Spleen (tissue), 11 donors: ENCODE results near the gene ENTPD2. TPM values are rescaled to one million over a fixed set of nuclear protein-coding genes. Genes with fewer than 3 reads are reported as not detected.
A peak's percentile ranks its signal among the peaks of the same experiment; 100 is the strongest.

ENCODE experiments used
- DNase-seq: peaks from one replicate; pipeline ENCODE4 v3.0.0-alpha.2; 2020
- H3K27ac ChIP-seq, 8 donors: fragments of 200-600 bp; sonication (generic) in 7 of 8; 1 replicate in 4 of 8; 2 replicates in 4 of 8; pipeline versions ENCODE4 v1.5.0 to v1.8.0; 2016 to 2021; ENCODE audit warnings: inconsistent platforms in 4 of 8, mild to moderate bottlenecking in 4 of 8, moderate library complexity in 1 of 8
- H3K27me3 ChIP-seq, 7 donors: fragments of 200-600 bp; sonication (generic) in 6 of 7; replicated peaks in 1 of 7; 1 replicate in 4 of 7; 2 replicates in 3 of 7; pipeline versions ENCODE4 v1.5.0 to v1.8.0; 2016 to 2021; ENCODE audit warnings: inconsistent platforms in 3 of 7, mild to moderate bottlenecking in 1 of 7
- H3K36me3 ChIP-seq, 6 donors: fragments of 200-600 bp; sonication (generic) in 5 of 6; 1 replicate in 4 of 6; 2 replicates in 2 of 6; pipeline versions ENCODE4 v1.5.0 to v1.8.0; 2016 to 2021; ENCODE audit warnings: inconsistent platforms in 2 of 6
- H3K4me1 ChIP-seq, 6 donors: fragments of 200-600 bp; sonication (generic) in 5 of 6; 1 replicate in 3 of 6; 2 replicates in 3 of 6; pipeline versions ENCODE4 v1.5.0 to v1.8.0; 2016 to 2021; ENCODE audit warnings: inconsistent platforms in 3 of 6
- H3K4me3 ChIP-seq, 8 donors: fragments of 200-600 bp; sonication (generic) in 7 of 8; 1 replicate in 4 of 8; 2 replicates in 4 of 8; pipeline versions ENCODE4 v1.5.0 to v1.8.0; 2016 to 2021; ENCODE audit warnings: inconsistent platforms in 4 of 8, mild to moderate bottlenecking in 4 of 8, moderate library complexity in 2 of 8
- H3K9me3 ChIP-seq, 8 donors: fragments of 200-600 bp; sonication (generic) in 7 of 8; 1 replicate in 4 of 8; 2 replicates in 4 of 8; pipeline versions ENCODE4 v1.5.0 to v1.8.0; 2016 to 2021; ENCODE audit warnings: inconsistent platforms in 4 of 8
- CTCF ChIP-seq, 11 experiments: fragments of 200-600 bp in 7 of 11; fragments of 450-650 bp in 4 of 11; sonication (generic) in 4 of 11; IDR thresholded peaks in 8 of 11; conservative IDR thresholded peaks in 3 of 11; 1 replicate in 7 of 11; 2 replicates in 4 of 11; pipeline versions ENCODE4 v1.4.0 to v1.8.0; 2016 to 2021; ENCODE audit warnings: antibody characterized with exemption in 11 of 11, inconsistent platforms in 4 of 11, mild to moderate bottlenecking in 1 of 11
- POLR2A ChIP-seq, 3 donors: fragments of 450-650 bp; IDR thresholded peaks; one replicate each; pipeline ENCODE4 v1.5.1; 2017; ENCODE audit warnings: antibody characterized with exemption in 3 of 3, mild to moderate bottlenecking in 1 of 3
- POLR2AphosphoS5 ChIP-seq, 3 donors: sonication (generic); formaldehyde crosslinking; IDR thresholded peaks; one replicate each; pipeline ENCODE4 v1.5.1; 2017; ENCODE audit warnings: antibody characterized with exemption in 3 of 3
- WGBS, 5 donors: extraction: QIAGEN DNeasy Blood & Tissue Kit in 3 of 5; methylation state at CpG; one replicate each; pipeline versions ENCODE4 v1.1.5 to v1.1.7; 2013 to 2018; 5-methylcytosine and 5-hydroxymethylcytosine counted together
- intact Hi-C: fragments of 100-400 bp; cut with DNase I; formaldehyde crosslinking; loops from one replicate; pipeline ENCODE4 v1.15.0; 2023; ENCODE audit warnings: low total_unique reads
- polyA plus RNA-seq, 3 donors: library from polyadenylated mRNA; stranded (reverse); fragments of 200-250 nt; gene quantifications; one replicate each; pipeline ENCODE4 v1.2.1, GENCODE V29; 2013
- total RNA-seq, 7 donors: library from RNA; depleted of rRNA in 3 of 7; stranded (reverse); fragments of >200 nt in 3 of 7; fragmentation: NEBNext Ultra II Directional in 4 of 7; extraction: Animal tissue kit (Norgen Biotek cat#: 25700) in 4 of 7; gene quantifications; one replicate each; pipeline versions ENCODE4 v1.1.0 to v1.2.1, GENCODE V29; 2016 to 2021
- donor health status: healthy with polysubstance abuse.
- donor health status: DM: no; HTN: no; CAD: no; lungs with moderate emphysema.
- donor health status: DM: no; HTN: no; CAD: no.
- donor health status: Bipolar disorder and iron deficiency.
- donor health status: healthy.
- donor health status: DM: no; HTN: no; CAD: no.
- donor health status: DM: yes; HTN: yes; CAD: no.

The ENTPD2 gene
- total and polyA plus RNA-seq, 10 donors: 0.11 to 0.58 (median 0.36) TPM; not detected in 6

- H3K27ac ChIP-seq: peak overlapping the region in 7 of 8 donors; percentile 35 to 85 (median 83)
- peaks cover 7 to 86% (median 32%) of the 10 kb centered on the region in 6 donors for H3K4me1 ChIP-seq
- H3K36me3 ChIP-seq: no peaks in the 10 kb centered on the region
- no peaks in the 10 kb centered on the region for H3K9me3 ChIP-seq
- H3K4me3 ChIP-seq: peak overlapping the region in 4 of 8 donors; percentile 60 to 84 (median 61)
- TF ChIP-seq POLR2AphosphoS5 (IDR thresholded peaks at IDR 0.05) (no peak), POLR2A (IDR thresholded peaks at IDR 0.05) (no peak), CTCF (IDR thresholded peaks at IDR 0.05 in 8 of 11, conservative IDR thresholded peaks at IDR 0.05 in 3 of 11) (no peak)
- intact Hi-C loops: no loop called here
- peaks cover 0 to 17% (median 7%) of the 10 kb centered on the region in 7 donors for H3K27me3 ChIP-seq
- peak; percentile 72 for DNase-seq
- WGBS, 5 donors: 83 to 100% (median 90%) methylated on average over 2 of the region's 2 CpGs
These were observed 17.4 kb upstream of the ENTPD2 start for GRCh38 chr9:137071282-137071681.

- no peak for DNase-seq
- Histone ChIP-seq H3K27ac (peak overlapping the region; percentile 35 to 85 (median 72)), H3K36me3 (no peaks in the 10 kb centered on the region), H3K27me3 (peaks cover 0 to 17% (median 7%) of the 10 kb centered on the region in 7 donors), H3K4me1 (peaks cover 7 to 83% (median 32%) of the 10 kb centered on the region in 6 donors), H3K9me3 (no peaks in the 10 kb centered on the region), H3K4me3 (peak overlapping the region; percentile 25 to 84 (median 56))
- TF ChIP-seq CTCF (IDR thresholded peaks at IDR 0.05 in 8 of 11, conservative IDR thresholded peaks at IDR 0.05 in 3 of 11) (peak in 2 of 11 experiments; percentile 12 to 21), POLR2A (IDR thresholded peaks at IDR 0.05) (no peak), POLR2AphosphoS5 (IDR thresholded peaks at IDR 0.05) (no peak)
- WGBS, 5 donors: 8 to 23% (median 18%) methylated on average over 5 to 6 of the region's 6 CpGs
- intact Hi-C loops: no loop called here
These were observed 17.0 kb upstream of the ENTPD2 start for GRCh38 chr9:137070906-137071275.

GRCh38 chr9:137070201-137070905 lies 16.5 kb upstream of the ENTPD2 start, which contains the start of gene SAPCD2:
SAPCD2 (minus strand) TSS chr9:137070557; CDS start chr9:137070460, 97 bp downstream.
- TF ChIP-seq CTCF (IDR thresholded peaks at IDR 0.05 in 8 of 11, conservative IDR thresholded peaks at IDR 0.05 in 3 of 11): peak in 1 of 11 experiments; percentile 25
- TF ChIP-seq POLR2A (IDR thresholded peaks at IDR 0.05): no peak
- TF ChIP-seq POLR2AphosphoS5 (IDR thresholded peaks at IDR 0.05): peak; percentile 29 to 75 (median 69)
- Histone ChIP-seq H3K27me3 (peaks cover 0 to 17% (median 7%) of the 10 kb centered on the region in 7 donors), H3K4me3 (peak within 1 kb of the TSS; percentile 25 to 84 (median 56)), H3K27ac (peak within 1 kb of the TSS; percentile 35 to 85 (median 72)), H3K36me3 (no peaks in the 10 kb centered on the region), H3K4me1 (peaks cover 7 to 81% (median 32%) of the 10 kb centered on the region in 6 donors), H3K9me3 (no peaks in the 10 kb centered on the region)
- 0 to 1% (median 1%) methylated on average over 29 to 74 of the region's 74 CpGs for WGBS, 5 donors
- DNase-seq: peak; percentile 94
- intact Hi-C loops: no loop called here

GRCh38 chr9:137069508-137070091 lies 15.7 kb upstream of the ENTPD2 start:
- Histone ChIP-seq H3K4me3 (peak overlapping the region in 7 of 8 donors; percentile 13 to 84 (median 60)), H3K9me3 (no peaks in the 10 kb centered on the region), H3K27me3 (peaks cover 0 to 18% (median 7%) of the 10 kb centered on the region in 7 donors), H3K4me1 (peaks cover 7 to 76% (median 32%) of the 10 kb centered on the region in 6 donors), H3K27ac (peak overlapping the region in 2 of 8 donors; percentile 83 to 85), H3K36me3 (peaks cover 0 to 5% (median 0%) of the 10 kb centered on the region in 6 donors)
- TF ChIP-seq POLR2A (IDR thresholded peaks at IDR 0.05): no peak
- no peak for TF ChIP-seq CTCF (IDR thresholded peaks at IDR 0.05 in 8 of 11, conservative IDR thresholded peaks at IDR 0.05 in 3 of 11)
- no peak for TF ChIP-seq POLR2AphosphoS5 (IDR thresholded peaks at IDR 0.05)
- peak; percentile 82 for DNase-seq
- intact Hi-C loops: loop anchor here (10.0 kb wide), 1 partner anchor 285 kb away; no protein-coding TSS in a partner anchor
- 4 to 9% (median 6%) methylated on average over 22 to 52 of the region's 52 CpGs for WGBS, 5 donors
